ENCODE measurements around the gene DCAF17.
"Not testable (repeated sequence)": the region's sequence is repeated elsewhere in the genome, so short reads cannot be mapped to it uniquely, and the experiment has no call there.

Gene DCAF17

DNA sequence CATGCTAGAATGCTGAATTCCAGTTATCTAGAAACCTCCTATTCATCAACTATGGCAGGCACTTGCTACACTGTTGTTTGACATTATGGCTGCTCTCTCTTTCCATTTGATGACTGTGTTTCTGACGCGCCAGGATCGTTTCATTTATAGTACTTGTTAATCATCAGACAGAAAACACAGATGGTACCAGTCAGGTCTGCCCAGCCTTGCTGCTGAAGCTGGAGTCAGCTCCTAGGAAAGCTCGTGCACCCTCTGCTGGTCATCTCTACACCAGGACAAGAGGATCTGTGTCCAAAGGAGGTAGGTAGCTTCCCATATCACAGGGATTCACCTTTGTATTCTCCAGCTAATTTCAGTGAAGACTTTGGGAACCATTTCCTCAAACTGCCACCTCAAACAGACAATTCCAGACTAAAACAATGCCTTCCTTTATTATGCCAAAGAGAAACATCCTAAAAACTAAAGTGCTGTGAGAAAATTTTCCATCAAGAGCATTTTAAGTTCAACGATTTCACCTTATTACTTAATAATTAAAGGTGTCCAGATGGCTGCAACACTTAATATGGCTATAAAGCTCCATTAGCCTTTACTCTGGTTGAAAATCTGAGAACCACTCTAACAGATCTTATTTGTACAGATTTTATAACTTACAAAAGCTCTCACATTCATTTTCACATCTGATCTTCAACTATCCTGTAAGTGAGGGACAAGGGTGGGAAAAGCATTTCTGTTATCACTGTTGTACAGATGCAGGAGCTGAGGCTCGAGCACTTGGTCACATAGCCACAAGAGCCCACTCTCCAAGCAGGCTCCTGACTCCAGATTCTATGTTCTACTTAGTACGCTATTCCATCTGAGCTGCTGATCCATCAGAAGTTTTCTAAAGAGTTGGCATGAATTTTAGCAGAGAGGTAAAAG, 17.8 kb upstream of the DCAF17 start:
- Histone ChIP-seq H3K36me3 (ENCODE audit: control insufficient read depth, insufficient read depth, low read length) (no peaks in the 10 kb centered on the region), H3K4me3 (replicated peaks; ENCODE audit: low read depth, low read length) (no peak overlapping the region), H3K27me3 (replicated peaks; ENCODE audit: control insufficient read depth, insufficient read depth, low read length) (no peaks in the 10 kb centered on the region)
- peak; percentile 80 for DNase-seq (ENCODE audit: extremely low read depth, insufficient read length)
- TF ChIP-seq, protein P1, sequence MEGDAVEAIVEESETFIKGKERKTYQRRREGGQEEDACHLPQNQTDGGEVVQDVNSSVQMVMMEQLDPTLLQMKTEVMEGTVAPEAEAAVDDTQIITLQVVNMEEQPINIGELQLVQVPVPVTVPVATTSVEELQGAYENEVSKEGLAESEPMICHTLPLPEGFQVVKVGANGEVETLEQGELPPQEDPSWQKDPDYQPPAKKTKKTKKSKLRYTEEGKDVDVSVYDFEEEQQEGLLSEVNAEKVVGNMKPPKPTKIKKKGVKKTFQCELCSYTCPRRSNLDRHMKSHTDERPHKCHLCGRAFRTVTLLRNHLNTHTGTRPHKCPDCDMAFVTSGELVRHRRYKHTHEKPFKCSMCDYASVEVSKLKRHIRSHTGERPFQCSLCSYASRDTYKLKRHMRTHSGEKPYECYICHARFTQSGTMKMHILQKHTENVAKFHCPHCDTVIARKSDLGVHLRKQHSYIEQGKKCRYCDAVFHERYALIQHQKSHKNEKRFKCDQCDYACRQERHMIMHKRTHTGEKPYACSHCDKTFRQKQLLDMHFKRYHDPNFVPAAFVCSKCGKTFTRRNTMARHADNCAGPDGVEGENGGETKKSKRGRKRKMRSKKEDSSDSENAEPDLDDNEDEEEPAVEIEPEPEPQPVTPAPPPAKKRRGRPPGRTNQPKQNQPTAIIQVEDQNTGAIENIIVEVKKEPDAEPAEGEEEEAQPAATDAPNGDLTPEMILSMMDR (IDR thresholded peaks at IDR 0.05; ENCODE audit: insufficient read depth, low read length, poor library complexity, severe bottlenecking) = peak; percentile 83

DNA sequence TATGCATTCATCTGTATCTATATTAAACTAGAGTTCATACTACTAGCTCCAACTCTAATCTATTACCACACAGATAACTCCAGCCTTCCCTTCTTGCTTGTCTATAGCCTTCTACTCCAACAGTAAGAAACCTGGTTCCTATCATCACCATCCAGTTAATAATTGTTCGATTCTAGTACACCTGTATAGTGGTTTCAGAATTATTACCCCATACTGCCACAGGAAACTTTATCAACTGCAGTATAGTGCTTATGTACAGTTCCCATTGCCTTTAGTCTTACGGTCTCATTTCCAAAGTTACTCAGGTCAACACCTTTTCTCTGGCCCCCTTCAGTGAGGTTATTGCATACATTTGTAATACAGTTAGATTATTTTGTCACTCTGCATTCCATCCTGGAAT, 14.7 kb upstream of the DCAF17 start:
- Histone ChIP-seq H3K36me3 (ENCODE audit: control insufficient read depth, insufficient read depth, low read length) (no peaks in the 10 kb centered on the region), H3K27me3 (replicated peaks; ENCODE audit: control insufficient read depth, insufficient read depth, low read length) (no peaks in the 10 kb centered on the region), H3K4me3 (replicated peaks; ENCODE audit: low read depth, low read length) (no peak overlapping the region)
- DNase-seq (ENCODE audit: extremely low read depth, insufficient read length) = no peak
- TF ChIP-seq, protein P1 (IDR thresholded peaks at IDR 0.05; ENCODE audit: insufficient read depth, low read length, poor library complexity, severe bottlenecking) = no peak

DNA sequence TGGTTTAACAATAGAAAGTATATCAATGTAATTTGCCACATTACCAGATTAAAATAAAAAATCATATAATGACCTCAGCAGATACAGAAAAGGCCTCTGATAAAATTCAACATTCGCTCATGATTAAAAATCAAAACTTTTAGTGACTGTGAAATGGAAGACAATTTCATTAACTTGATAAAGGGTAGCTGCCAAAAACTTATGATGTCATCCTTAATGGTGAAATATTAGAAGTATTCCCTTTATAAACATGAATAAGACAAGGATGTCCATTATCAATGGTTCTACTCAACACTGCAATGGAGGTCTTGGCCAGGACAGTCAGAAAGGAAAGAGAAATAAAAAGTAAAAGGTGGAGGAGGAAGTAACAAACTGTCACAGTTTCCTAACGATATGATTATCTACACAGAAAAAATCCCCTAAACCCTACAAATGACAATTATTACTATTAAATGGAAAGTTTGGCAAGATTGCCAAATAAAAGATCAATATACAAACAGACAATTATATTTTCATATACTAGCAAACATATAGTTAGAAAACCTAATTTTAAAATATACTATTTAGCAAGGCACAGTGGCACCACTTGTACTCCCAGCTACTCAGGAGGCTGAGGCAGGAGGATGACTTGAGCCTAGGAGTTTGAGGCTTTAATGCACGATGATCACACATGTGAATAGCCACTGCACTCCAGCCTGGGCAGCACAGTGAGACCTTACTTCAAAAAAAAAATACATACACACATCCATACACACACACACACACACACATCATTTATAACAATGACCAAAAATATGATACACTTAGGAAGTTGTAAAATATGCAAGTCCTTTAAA, 13.1 kb upstream of the DCAF17 start:
- TF ChIP-seq, protein P1 (IDR thresholded peaks at IDR 0.05; ENCODE audit: insufficient read depth, low read length, poor library complexity, severe bottlenecking) = no peak
- H3K27me3 ChIP-seq (replicated peaks; ENCODE audit: control insufficient read depth, insufficient read depth, low read length) = no peaks in the 10 kb centered on the region
- no peak for DNase-seq (ENCODE audit: extremely low read depth, insufficient read length)
- no peak overlapping the region for H3K4me3 ChIP-seq (replicated peaks; ENCODE audit: low read depth, low read length)
- no peaks in the 10 kb centered on the region for H3K36me3 ChIP-seq (ENCODE audit: control insufficient read depth, insufficient read depth, low read length)

DNA sequence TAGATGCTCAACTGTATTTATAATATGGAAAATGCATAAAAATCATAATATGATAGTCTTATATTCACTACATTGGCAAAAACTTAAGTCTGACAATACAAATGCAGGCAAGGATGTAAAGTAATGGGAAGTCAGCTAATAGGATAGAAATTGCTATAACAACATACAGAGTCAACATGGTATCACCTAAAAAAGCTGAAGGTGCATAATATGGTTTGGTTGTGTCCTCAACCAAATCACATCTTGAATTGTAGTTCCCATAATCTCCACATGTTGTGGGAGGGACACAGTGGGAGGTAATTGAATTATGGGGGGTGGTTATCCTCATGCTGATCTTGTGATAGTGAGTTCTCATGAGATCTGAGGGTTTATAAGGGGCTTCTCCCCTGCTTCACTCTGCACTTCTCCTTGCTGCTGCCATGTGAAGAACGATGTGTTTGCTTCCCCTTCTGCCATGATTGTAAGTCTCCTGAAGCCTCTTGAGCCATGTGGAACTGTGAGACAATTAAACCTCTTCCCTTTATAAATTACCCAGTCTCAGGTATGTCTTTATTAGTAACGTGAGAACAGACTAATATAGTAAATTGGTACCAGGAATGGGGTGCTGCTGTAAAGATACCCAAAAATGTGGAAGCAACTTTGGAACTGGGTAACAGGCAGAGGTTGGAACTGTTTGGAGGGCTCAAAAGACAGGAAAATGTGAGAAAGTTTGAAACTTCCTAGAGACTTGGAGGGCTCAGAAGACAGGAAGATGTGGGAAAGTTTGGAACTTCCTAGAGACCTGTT, 11.1 kb upstream of the DCAF17 start:
- not testable (repeated sequence) for H3K36me3 ChIP-seq (ENCODE audit: control insufficient read depth, insufficient read depth, low read length); H3K4me3 ChIP-seq (replicated peaks; ENCODE audit: low read depth, low read length); DNase-seq (ENCODE audit: extremely low read depth, insufficient read length); H3K27me3 ChIP-seq (replicated peaks; ENCODE audit: control insufficient read depth, insufficient read depth, low read length)

DNA sequence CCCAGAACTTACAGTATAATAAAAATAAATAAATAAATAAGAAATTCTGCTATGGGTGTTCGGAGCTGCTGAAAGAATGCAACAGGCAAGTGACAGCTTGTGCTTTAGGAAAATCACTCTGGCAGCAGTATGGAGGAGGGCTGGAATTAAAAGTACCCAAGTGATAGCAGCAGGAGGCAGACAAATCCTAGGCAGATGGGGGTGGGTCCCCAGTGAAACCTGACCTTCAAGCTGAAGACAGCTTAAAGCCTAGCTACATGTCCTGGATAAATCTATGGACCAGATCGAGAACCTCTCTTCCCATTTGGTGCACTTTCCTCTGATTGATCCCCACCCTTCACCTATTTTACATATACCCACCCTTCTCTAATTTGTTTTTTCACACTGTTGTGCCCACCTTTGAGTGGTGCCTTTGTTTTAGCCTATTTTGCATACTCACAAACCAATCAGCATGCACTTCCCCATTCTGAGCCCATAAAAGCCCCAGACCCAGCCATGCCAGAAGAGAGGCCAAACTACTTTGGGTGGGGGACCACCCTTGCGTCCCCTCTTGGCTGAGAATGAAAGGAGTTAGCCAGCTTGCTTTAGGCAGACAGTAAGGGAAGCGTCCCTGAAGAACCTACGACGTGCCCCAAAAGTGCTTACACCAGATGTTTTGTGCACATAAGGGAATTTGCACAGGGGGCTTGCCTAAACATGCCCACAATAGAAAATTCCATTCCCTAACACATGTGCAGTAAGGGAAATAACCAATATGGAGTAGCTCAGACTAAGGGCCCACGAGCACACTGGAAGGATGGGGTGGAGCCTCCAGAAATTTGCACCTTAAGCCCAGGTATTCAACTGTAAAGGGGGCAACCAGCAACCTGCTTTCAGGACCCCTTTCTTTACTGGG, 3.3 kb upstream of the DCAF17 start:
- DNase-seq (ENCODE audit: extremely low read depth, insufficient read length) = no peak
- TF ChIP-seq, protein P1 (IDR thresholded peaks at IDR 0.05; ENCODE audit: insufficient read depth, low read length, poor library complexity, severe bottlenecking) = no peak
- Histone ChIP-seq H3K27me3 (replicated peaks; ENCODE audit: control insufficient read depth, insufficient read depth, low read length) (no peaks in the 10 kb centered on the region), H3K36me3 (ENCODE audit: control insufficient read depth, insufficient read depth, low read length) (no peaks in the 10 kb centered on the region; the same call in 1 of the 2 replicates), H3K4me3 (replicated peaks; ENCODE audit: low read depth, low read length) (no peak overlapping the region)

All from GM06990 (cell line).